Right lobe of liver (tissue), 6 donors: ENCODE measurements around the gene EFNA4. TPM values are rescaled to one million over a fixed set of nuclear protein-coding genes. Genes with fewer than 3 reads are reported as not detected.

Experiments used
- ATAC-seq, 4 donors: fragments of 200-7000 bp; cut with Tn5 transposase; one replicate each; pipeline ENCODE4 v1.9.1; 2020; ENCODE audit warnings: mild to moderate bottlenecking in 4 of 4, moderate library complexity in 4 of 4
- DNase-seq, 3 donors: peaks; one replicate each; pipeline ENCODE4 v3.0.0-alpha.2; 2020
- H3K27ac ChIP-seq, 3 donors: fragments of 200-600 bp; one replicate each; pipeline ENCODE4 v1.8.0; 2022
- H3K27me3 ChIP-seq, 2 donors: fragments of 200-600 bp; one replicate each; pipeline ENCODE4 v1.8.0; 2022
- H3K36me3 ChIP-seq, 4 donors: fragments of 200-600 bp; sonication (generic) in 1 of 4; one replicate each; pipeline versions ENCODE4 v1.5.1 to v1.8.0; 2017 to 2022; ENCODE audit warnings: control low read depth in 1 of 4
- H3K4me1 ChIP-seq, 4 donors: fragments of 200-600 bp; sonication (generic) in 1 of 4; one replicate each; pipeline versions ENCODE4 v1.5.1 to v1.8.0; 2017 to 2022; ENCODE audit warnings: control low read depth in 1 of 4
- H3K4me3 ChIP-seq, 3 donors: fragments of 200-600 bp; one replicate each; pipeline ENCODE4 v1.8.0; 2022
- H3K9me3 ChIP-seq, 4 donors: fragments of 200-600 bp; sonication (generic) in 1 of 4; one replicate each; pipeline versions ENCODE4 v1.5.1 to v1.8.0; 2017 to 2022; ENCODE audit warnings: control low read depth in 1 of 4
- CTCF ChIP-seq, 4 donors: fragments of 200-600 bp in 3 of 4; fragments of 450-650 bp in 1 of 4; IDR thresholded peaks; one replicate each; pipeline versions ENCODE4 v1.5.1 to v1.8.0; 2016 to 2022; ENCODE audit warnings: antibody characterized with exemption in 4 of 4, mild to moderate bottlenecking in 2 of 4
- POLR2A ChIP-seq: fragments of 450-650 bp; IDR thresholded peaks from one replicate; pipeline ENCODE4 v1.6.1; 2017; ENCODE audit warnings: antibody characterized with exemption, mild to moderate bottlenecking
- WGBS: methylation state at CpG from one replicate; pipeline ENCODE4 v1.1.6; 2018; ENCODE audit warnings: low coverage, low lambda C conversion rate; ENCODE audit not compliant: insufficient coverage; ENCODE audit errors: missing lambda C conversion rate; 5-methylcytosine and 5-hydroxymethylcytosine counted together
- intact Hi-C, 2 donors: fragments of 100-400 bp; cut with DNase I; formaldehyde crosslinking; loops; one replicate each; pipeline versions ENCODE4 v1.11.2 to v1.14.1; 2022
- total RNA-seq, 6 experiments: library from RNA; depleted of rRNA in 2 of 6; stranded (reverse); fragments of >200 nt in 2 of 6; fragmentation: NEBNext Ultra II Directional in 3 of 6; extraction: Animal tissue kit (Norgen Biotek cat#: 25700) in 3 of 6; gene quantifications; one replicate each; pipeline versions ENCODE4 v1.1.0 to v1.2.4, GENCODE V29; 2016 to 2023
- donor health status: DM: no; HTN: yes; CAD: no.
- donor health status: DM: no; HTN: no; CAD: no.
- donor health status: DM: no; HTN: no; CAD: no.
- donor health status: DM: no; HTN: yes; CAD: no.
- donor health status: DM: no; HTN: yes; CAD: no.

Gene EFNA4
- total RNA-seq, 6 experiments from 2014 or later: 2.3 to 6.4 (median 3.0) TPM

GRCh38 chr1:155019377-155020245 is 43.9 kb upstream of the EFNA4 start:
- 75% methylated on average over 8 of the region's 11 CpGs for WGBS
- H3K9me3 ChIP-seq: no peaks in the 10 kb centered on the region
- H3K4me3 ChIP-seq: no peak overlapping the region
- peaks cover 0 to 21% (median 8%) of the 10 kb centered on the region in 4 donors for H3K4me1 ChIP-seq
- DNase-seq: peak in 1 of 3 donors; percentile 12
- intact Hi-C loops: no loop called here
- TF ChIP-seq CTCF (IDR thresholded peaks at IDR 0.05) (no peak), POLR2A (no peak)
- no peaks in the 10 kb centered on the region for H3K27me3 ChIP-seq
- no peak for ATAC-seq
- H3K36me3 ChIP-seq: peaks cover 0 to 14% (median 6%) of the 10 kb centered on the region in 4 donors
- H3K27ac ChIP-seq: no peak overlapping the region

- Histone ChIP-seq H3K9me3 (no peaks in the 10 kb centered on the region), H3K36me3 (no peaks in the 10 kb centered on the region), H3K4me3 (no peak overlapping the region), H3K27me3 (no peaks in the 10 kb centered on the region), H3K4me1 (peaks cover 0 to 23% (median 6%) of the 10 kb centered on the region in 4 donors), H3K27ac (no peak overlapping the region)
- DNase-seq (no peak), ATAC-seq (no peak)
- intact Hi-C loops: no loop called here
- TF ChIP-seq POLR2A (no peak), CTCF (IDR thresholded peaks at IDR 0.05) (no peak)
- WGBS: 74% methylated on average over 8 of the region's 8 CpGs
These were observed 41.2 kb upstream of the EFNA4 start for GRCh38 chr1:155022136-155022926.

GRCh38 chr1:155022927-155023236 is 40.7 kb upstream of the EFNA4 start:
- H3K27me3 ChIP-seq: no peaks in the 10 kb centered on the region
- TF ChIP-seq POLR2A (no peak), CTCF (IDR thresholded peaks at IDR 0.05) (no peak)
- peaks cover 0 to 23% (median 4%) of the 10 kb centered on the region in 4 donors for H3K4me1 ChIP-seq
- no peak overlapping the region for H3K4me3 ChIP-seq
- H3K9me3 ChIP-seq: no peaks in the 10 kb centered on the region
- intact Hi-C loops: no loop called here
- 21% methylated on average over 3 of the region's 4 CpGs for WGBS
- peak in 1 of 3 donors; percentile 69 for DNase-seq
- no peak overlapping the region for H3K27ac ChIP-seq
- H3K36me3 ChIP-seq: no peaks in the 10 kb centered on the region
- ATAC-seq: peak; percentile 3 to 15 (median 6)

GRCh38 chr1:155023627-155024026 is 39.9 kb upstream of the EFNA4 start:
- H3K9me3 ChIP-seq: no peaks in the 10 kb centered on the region
- no peaks in the 10 kb centered on the region for H3K36me3 ChIP-seq
- H3K27me3 ChIP-seq: no peaks in the 10 kb centered on the region
- WGBS: 90% methylated on average over 2 of the region's 5 CpGs
- intact Hi-C loops: no loop called here
- no peak for TF ChIP-seq CTCF (IDR thresholded peaks at IDR 0.05)
- no peak for TF ChIP-seq POLR2A
- H3K4me3 ChIP-seq: no peak overlapping the region
- ATAC-seq: no peak
- DNase-seq: no peak
- peaks cover 0 to 23% (median 2%) of the 10 kb centered on the region in 4 donors for H3K4me1 ChIP-seq
- no peak overlapping the region for H3K27ac ChIP-seq
